Fibroblast of the conjunctiva (primary cell): ENCODE measurements around the gene LRP8.

ENCODE experiments used
- DNase-seq: peaks from one replicate; pipeline ENCODE4 v3.0.0-alpha.2; 2010; ENCODE audit warnings: low read depth

The LRP8 gene

GRCh38 chr1:53339736-53340635 is 12.1 kb upstream of the LRP8 start:
- DNase-seq, result no peak

- no peak for DNase-seq
These were observed 10.6 kb upstream of the LRP8 start for GRCh38 chr1:53338423-53338822.

GRCh38 chr1:53337499-53337898 is 9.6 kb upstream of the LRP8 start:
- DNase-seq, result no peak

GRCh38 chr1:53336146-53336545 is 8.3 kb upstream of the LRP8 start:
- DNase-seq, result no peak

- no peak for DNase-seq
These were observed 7.8 kb upstream of the LRP8 start for GRCh38 chr1:53335661-53336060.

- no peak for DNase-seq
These were observed 6.9 kb upstream of the LRP8 start for GRCh38 chr1:53334781-53335180.

GRCh38 chr1:53334312-53334711 is 6.4 kb upstream of the LRP8 start:
- DNase-seq, result no peak

- no peak for DNase-seq
These were observed 5.0 kb upstream of the LRP8 start for GRCh38 chr1:53332833-53333232.

GRCh38 chr1:53332186-53332564 is 4.3 kb upstream of the LRP8 start:
- no peak for DNase-seq

GRCh38 chr1:53331446-53332185 is 3.7 kb upstream of the LRP8 start:
- DNase-seq, result no peak

GRCh38 chr1:53330819-53331218 is 2.9 kb upstream of the LRP8 start:
- DNase-seq, result no peak

- no peak for DNase-seq
These were observed 950 bp upstream of the LRP8 start for GRCh38 chr1:53328541-53329499.

GRCh38 chr1:53327182-53327913 is 522 bp downstream of the LRP8 start:
- DNase-seq, result no peak

GRCh38 chr1:53326598-53327181 is 1.2 kb downstream of the LRP8 start:
- no peak for DNase-seq

GRCh38 chr1:53326088-53326597 is 1.7 kb downstream of the LRP8 start:
- peak; percentile 78 for DNase-seq

- no peak for DNase-seq
These were observed 2.4 kb downstream of the LRP8 start for GRCh38 chr1:53325326-53326087.

- DNase-seq, result no peak
These were observed 3.1 kb downstream of the LRP8 start for GRCh38 chr1:53324728-53325297.

- DNase-seq, result no peak
These were observed 3.5 kb downstream of the LRP8 start for GRCh38 chr1:53324321-53324720.

GRCh38 chr1:53323316-53323715 is 4.6 kb downstream of the LRP8 start:
- no peak for DNase-seq
